GM23338 (cell line): ENCODE data around the gene TFF2. TPM values are rescaled to one million over a fixed set of nuclear protein-coding genes. Genes with fewer than 3 reads are reported as not detected.

ENCODE experiments used
- ATAC-seq: fragments of 200-7000 bp; cut with Tn5 transposase; 3 replicates; pipeline ENCODE4 v1.9.1; 2020
- DNase-seq: peaks from one replicate; pipeline ENCODE4 v3.0.0-alpha.2; 2015; ENCODE audit warnings: low spot score
- H2AFZ ChIP-seq: fragments of 200-600 bp; sonication (generic); 2 replicates; pipeline ENCODE4 v1.8.0; 2016; ENCODE audit warnings: antibody characterized with exemption, mild to moderate bottlenecking, moderate library complexity
- H3F3A ChIP-seq: fragments of 200-600 bp; sonication (generic); replicated peaks from 2 replicates; pipeline ENCODE4 v1.8.0; 2017; ENCODE audit warnings: antibody characterized with exemption, mixed run types, low read depth
- H3K27ac ChIP-seq: fragments of 200-600 bp; sonication (generic); 2 replicates; pipeline ENCODE4 v1.6.1; 2016; ENCODE audit warnings: low read depth
- H3K27me3 ChIP-seq: fragments of 200-600 bp; sonication (generic); 2 replicates; pipeline ENCODE4 v1.8.0; 2016; ENCODE audit warnings: mild to moderate bottlenecking, mixed run types, moderate library complexity; ENCODE audit not compliant: insufficient read depth
- H3K36me3 ChIP-seq: fragments of 200-600 bp; sonication (generic); 2 replicates; pipeline ENCODE4 v1.8.0; 2016; ENCODE audit warnings: mild to moderate bottlenecking; ENCODE audit not compliant: insufficient read depth
- H3K4me1 ChIP-seq: fragments of 200-600 bp; sonication (generic); 2 replicates; pipeline ENCODE4 v1.8.0; 2016; ENCODE audit warnings: mild to moderate bottlenecking, moderate library complexity; ENCODE audit not compliant: insufficient read depth
- H3K4me2 ChIP-seq: fragments of 200-600 bp; sonication (generic); 2 replicates; pipeline ENCODE4 v1.7.1; 2017; ENCODE audit warnings: mixed run types
- H3K4me3 ChIP-seq: fragments of 200-600 bp; sonication (generic); 2 replicates; pipeline ENCODE4 v1.6.1; 2016; ENCODE audit warnings: mixed run types
- H3K79me2 ChIP-seq: fragments of 200-600 bp; sonication (generic); replicated peaks from 2 replicates; pipeline ENCODE4 v1.8.0; 2017; ENCODE audit warnings: mild to moderate bottlenecking; ENCODE audit not compliant: insufficient read depth
- H3K9me2 ChIP-seq: fragments of 200-600 bp; sonication (generic); 2 replicates; pipeline ENCODE4 v1.8.0; 2017; ENCODE audit not compliant: insufficient read depth
- H4K20me1 ChIP-seq: fragments of 200-600 bp; sonication (generic); replicated peaks from 2 replicates; pipeline ENCODE4 v1.8.0; 2017; ENCODE audit warnings: mild to moderate bottlenecking; ENCODE audit not compliant: insufficient read depth
- H3K27ac Mint-ChIP-seq: 2 replicates; pipeline ENCODE4 v1.8.0; 2020; ENCODE audit warnings: inconsistent platforms, mild to moderate bottlenecking, moderate library complexity, mixed read lengths
- H3K27me3 Mint-ChIP-seq: 3 replicates; pipeline ENCODE4 v1.8.0; 2022; ENCODE audit warnings: low read depth, mild to moderate bottlenecking, moderate library complexity, mixed read lengths, inconsistent platforms; ENCODE audit not compliant: insufficient read depth, poor library complexity
- H3K36me3 Mint-ChIP-seq: 3 replicates; pipeline ENCODE4 v1.8.0; 2021; ENCODE audit warnings: low read depth, mild to moderate bottlenecking, inconsistent platforms, moderate library complexity, mixed read lengths
- H3K4me1 Mint-ChIP-seq: 3 replicates; pipeline ENCODE4 v1.8.0; 2020; ENCODE audit warnings: mild to moderate bottlenecking, inconsistent platforms, mixed read lengths
- H3K4me3 Mint-ChIP-seq: 3 replicates; pipeline ENCODE4 v1.8.0; 2021; ENCODE audit warnings: moderate library complexity, mild to moderate bottlenecking, inconsistent platforms, mixed read lengths
- H3K9me3 Mint-ChIP-seq: 3 replicates; pipeline ENCODE4 v1.8.0; 2020; ENCODE audit warnings: moderate library complexity, mild to moderate bottlenecking, inconsistent platforms, mixed read lengths
- CREB1 ChIP-seq: fragments of 250-450 bp; sonication (Bioruptor Pico); IDR thresholded peaks from 2 replicates; pipeline ENCODE4 v1.5.0; 2020; ENCODE audit warnings: low read depth, mild to moderate bottlenecking, moderate library complexity
- CTCF ChIP-seq, 2 experiments: fragments of 200-600 bp in 1 of 2; sonication (generic) in 1 of 2; conservative IDR thresholded peaks; 2 replicates each; pipeline versions ENCODE4 v1.5.1 to v1.6.1; 2016 to 2017; ENCODE audit warnings: antibody characterized with exemption in 2 of 2, low read depth in 2 of 2, mild to moderate bottlenecking in 2 of 2, moderate library complexity in 1 of 2
- EZH2phosphoT487 ChIP-seq: fragments of 200-600 bp; sonication (generic); IDR thresholded peaks from one replicate; pipeline ENCODE4 v1.8.1; 2018; ENCODE audit warnings: antibody characterized with exemption; ENCODE audit not compliant: unreplicated experiment
- NANOG ChIP-seq: IDR thresholded peaks from 2 replicates; pipeline ENCODE4 v1.6.1; 2016; ENCODE audit warnings: antibody characterized with exemption, borderline replicate concordance
- POLR2AphosphoS5 ChIP-seq: IDR thresholded peaks from 2 replicates; pipeline ENCODE4 v1.6.1; 2016; ENCODE audit warnings: antibody characterized with exemption, low read depth
- STAT1 ChIP-seq: IDR thresholded peaks from one replicate; pipeline ENCODE4 v1.6.1; 2016; ENCODE audit warnings: antibody characterized with exemption; ENCODE audit not compliant: unreplicated experiment
- ZNF114 ChIP-seq: fragments of 250-450 bp; sonication (Bioruptor Pico); IDR thresholded peaks from 2 replicates; pipeline ENCODE4 v1.5.0; 2020; ENCODE audit warnings: mild to moderate bottlenecking, moderate library complexity
- ZNF331 ChIP-seq: fragments of 250-450 bp; sonication (Bioruptor Pico); IDR thresholded peaks from 2 replicates; pipeline ENCODE4 v1.5.0; 2020; ENCODE audit warnings: low read depth, mild to moderate bottlenecking, moderate library complexity
- ZNF462 ChIP-seq: fragments of 250-450 bp; sonication (Bioruptor Pico); IDR thresholded peaks from 2 replicates; pipeline ENCODE4 v1.5.0; 2020; ENCODE audit warnings: mild to moderate bottlenecking, moderate library complexity
- polyA plus RNA-seq: library from polyadenylated mRNA; unstranded; fragments of >200 nt; fragmentation: Nextera tagmentation; extraction: Ambion mirVana; gene quantifications from 2 replicates; pipeline ENCODE4 v1.2.1, GENCODE V29; 2016
- total RNA-seq: library from RNA; depleted of rRNA; stranded (reverse); fragments of >200 nt; shearing (Covaris generic); gene quantifications from 2 replicates; pipeline ENCODE4 v1.2.3, GENCODE V29; 2014
- TF ChIP-seq, protein P1 (sequence below): IDR thresholded peaks from one replicate; pipeline ENCODE4 v1.6.1; 2018; ENCODE audit warnings: antibody characterized with exemption; ENCODE audit not compliant: unreplicated experiment
- TF ChIP-seq, protein P2 (sequence below): IDR thresholded peaks from 2 replicates; pipeline ENCODE4 v1.6.1; 2016; ENCODE audit warnings: antibody characterized with exemption

TFF2 gene
- total and polyA plus RNA-seq, 2 experiments from 2014 or later, result not detected

GRCh38 chr21:42313501-42313969, 37.3 kb downstream of the TFF2 start (continued):
- TF ChIP-seq, protein P1, sequence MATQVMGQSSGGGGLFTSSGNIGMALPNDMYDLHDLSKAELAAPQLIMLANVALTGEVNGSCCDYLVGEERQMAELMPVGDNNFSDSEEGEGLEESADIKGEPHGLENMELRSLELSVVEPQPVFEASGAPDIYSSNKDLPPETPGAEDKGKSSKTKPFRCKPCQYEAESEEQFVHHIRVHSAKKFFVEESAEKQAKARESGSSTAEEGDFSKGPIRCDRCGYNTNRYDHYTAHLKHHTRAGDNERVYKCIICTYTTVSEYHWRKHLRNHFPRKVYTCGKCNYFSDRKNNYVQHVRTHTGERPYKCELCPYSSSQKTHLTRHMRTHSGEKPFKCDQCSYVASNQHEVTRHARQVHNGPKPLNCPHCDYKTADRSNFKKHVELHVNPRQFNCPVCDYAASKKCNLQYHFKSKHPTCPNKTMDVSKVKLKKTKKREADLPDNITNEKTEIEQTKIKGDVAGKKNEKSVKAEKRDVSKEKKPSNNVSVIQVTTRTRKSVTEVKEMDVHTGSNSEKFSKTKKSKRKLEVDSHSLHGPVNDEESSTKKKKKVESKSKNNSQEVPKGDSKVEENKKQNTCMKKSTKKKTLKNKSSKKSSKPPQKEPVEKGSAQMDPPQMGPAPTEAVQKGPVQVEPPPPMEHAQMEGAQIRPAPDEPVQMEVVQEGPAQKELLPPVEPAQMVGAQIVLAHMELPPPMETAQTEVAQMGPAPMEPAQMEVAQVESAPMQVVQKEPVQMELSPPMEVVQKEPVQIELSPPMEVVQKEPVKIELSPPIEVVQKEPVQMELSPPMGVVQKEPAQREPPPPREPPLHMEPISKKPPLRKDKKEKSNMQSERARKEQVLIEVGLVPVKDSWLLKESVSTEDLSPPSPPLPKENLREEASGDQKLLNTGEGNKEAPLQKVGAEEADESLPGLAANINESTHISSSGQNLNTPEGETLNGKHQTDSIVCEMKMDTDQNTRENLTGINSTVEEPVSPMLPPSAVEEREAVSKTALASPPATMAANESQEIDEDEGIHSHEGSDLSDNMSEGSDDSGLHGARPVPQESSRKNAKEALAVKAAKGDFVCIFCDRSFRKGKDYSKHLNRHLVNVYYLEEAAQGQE, result no peak
- TF ChIP-seq CTCF (conservative IDR thresholded peaks at IDR 0.05; ENCODE audit: low read depth in 2 of 2) (no peak), ZNF331 (no peak), STAT1 (no peak), ZNF114 (CRISPR knock-in tag) (no peak), CREB1 (CRISPR knock-in tag) (no peak), EZH2phosphoT487 (no peak)
- TF ChIP-seq, protein P2, sequence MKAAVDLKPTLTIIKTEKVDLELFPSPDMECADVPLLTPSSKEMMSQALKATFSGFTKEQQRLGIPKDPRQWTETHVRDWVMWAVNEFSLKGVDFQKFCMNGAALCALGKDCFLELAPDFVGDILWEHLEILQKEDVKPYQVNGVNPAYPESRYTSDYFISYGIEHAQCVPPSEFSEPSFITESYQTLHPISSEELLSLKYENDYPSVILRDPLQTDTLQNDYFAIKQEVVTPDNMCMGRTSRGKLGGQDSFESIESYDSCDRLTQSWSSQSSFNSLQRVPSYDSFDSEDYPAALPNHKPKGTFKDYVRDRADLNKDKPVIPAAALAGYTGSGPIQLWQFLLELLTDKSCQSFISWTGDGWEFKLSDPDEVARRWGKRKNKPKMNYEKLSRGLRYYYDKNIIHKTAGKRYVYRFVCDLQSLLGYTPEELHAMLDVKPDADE, result no peak

GRCh38 chr21:42312626-42313104, 38.1 kb downstream of the TFF2 start:
- Histone ChIP-seq H3F3A (no peaks in the 10 kb centered on the region), H4K20me1 (no peaks in the 10 kb centered on the region), H3K27me3 (no peaks in the 10 kb centered on the region), H3K4me1 (peaks cover 11% of the 10 kb centered on the region; the same call in 1 of the 2 replicates), H3K9me2 (no peaks in the 10 kb centered on the region), H3K27ac (no peak overlapping the region), H3K79me2 (no peaks in the 10 kb centered on the region), H2AFZ (no peak overlapping the region), H3K4me3 (no peak overlapping the region), H3K36me3 (no peaks in the 10 kb centered on the region), H3K4me2 (no peak overlapping the region)
- peaks cover 44% of the 10 kb centered on the region for H3K4me1 Mint-ChIP-seq
- ATAC-seq (no peak), DNase-seq (no peak)
- no peaks in the 10 kb centered on the region for H3K36me3 Mint-ChIP-seq
- H3K27ac Mint-ChIP-seq, result no peak overlapping the region
- no peak overlapping the region for H3K4me3 Mint-ChIP-seq
- no peaks in the 10 kb centered on the region for H3K9me3 Mint-ChIP-seq
- peaks cover 13% of the 10 kb centered on the region for H3K27me3 Mint-ChIP-seq
- TF ChIP-seq EZH2phosphoT487, result no peak
- TF ChIP-seq STAT1, result no peak
- TF ChIP-seq NANOG, result no peak
- no peak for TF ChIP-seq CREB1 (CRISPR knock-in tag)
- no peak for TF ChIP-seq ZNF462 (CRISPR knock-in tag)
- TF ChIP-seq POLR2AphosphoS5, result no peak
